Activated T-helper 9 cell treated with anti-CD3 and anti-CD28 coated beads, Interleukin-2, amount 50 U/mL, for 16 hours (primary cell): ENCODE results near the gene SPI1.
"Not testable (repeated sequence)": the region's sequence is repeated elsewhere in the genome, so short reads cannot be mapped to it uniquely, and the experiment has no call there.

ENCODE experiments used
- DNase-seq: peaks from one replicate; pipeline ENCODE4 v3.0.0-alpha.2; 2020; ENCODE audit warnings: low read depth

The SPI1 gene

DNA sequence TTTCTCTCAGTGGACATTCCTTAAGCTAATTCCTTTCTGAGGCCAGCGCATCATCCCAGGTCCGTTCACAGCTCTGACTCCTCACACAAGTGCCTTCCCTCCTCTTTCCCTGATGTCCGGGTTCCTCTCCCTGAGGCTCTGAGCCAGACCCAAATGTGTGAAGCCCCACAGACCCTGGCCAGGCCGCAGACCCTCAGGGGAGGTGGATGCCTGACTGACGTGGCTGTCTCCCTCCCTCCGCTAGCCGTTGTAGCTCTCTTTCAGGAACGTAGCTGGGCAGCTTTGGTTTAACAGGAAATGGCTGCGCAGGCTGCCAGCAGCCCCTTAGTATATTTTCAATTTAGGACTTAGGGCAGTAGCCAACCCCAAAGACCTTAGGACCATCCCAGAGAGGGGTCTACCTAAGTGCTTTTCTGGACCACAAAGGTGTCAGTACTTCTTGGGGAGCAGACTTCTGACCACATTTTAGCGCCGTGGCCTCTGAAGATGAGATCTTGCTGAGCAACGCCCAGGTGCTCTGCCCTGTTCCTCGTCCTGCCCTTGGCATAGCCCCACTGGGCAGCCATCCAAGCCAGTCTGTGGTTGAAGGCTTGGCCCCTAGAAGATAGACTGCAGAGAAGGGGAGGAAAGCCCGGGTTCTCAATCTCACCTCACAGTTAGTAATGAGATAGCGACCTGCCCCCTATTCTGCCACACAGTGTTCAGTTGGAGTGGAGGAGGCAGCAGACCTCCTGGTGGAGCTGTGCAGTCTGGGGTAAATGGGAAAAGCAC, 52.9 kb downstream of the SPI1 start:
- no peak for DNase-seq

DNA sequence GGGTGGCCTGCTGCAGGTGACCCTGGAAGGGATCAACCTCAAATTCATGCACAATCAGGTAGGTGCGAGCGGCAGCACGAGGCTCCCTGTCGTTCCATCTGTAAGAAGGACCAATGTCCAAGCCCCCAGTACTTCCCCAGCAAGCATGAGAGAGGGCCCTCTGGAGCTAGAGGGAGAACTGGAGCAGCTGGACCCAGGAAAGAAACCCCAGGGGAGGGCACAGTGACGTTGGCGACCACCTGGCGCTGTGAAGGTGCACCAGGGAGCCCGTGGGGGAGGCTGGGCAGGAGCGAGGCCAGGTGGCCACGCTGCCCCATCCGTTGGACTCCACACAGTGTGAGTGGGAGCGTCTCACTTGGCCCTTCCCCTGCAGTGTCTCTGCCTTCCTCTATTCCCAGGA, 53.8 kb downstream of the SPI1 start:
- DNase-seq = no peak

DNA sequence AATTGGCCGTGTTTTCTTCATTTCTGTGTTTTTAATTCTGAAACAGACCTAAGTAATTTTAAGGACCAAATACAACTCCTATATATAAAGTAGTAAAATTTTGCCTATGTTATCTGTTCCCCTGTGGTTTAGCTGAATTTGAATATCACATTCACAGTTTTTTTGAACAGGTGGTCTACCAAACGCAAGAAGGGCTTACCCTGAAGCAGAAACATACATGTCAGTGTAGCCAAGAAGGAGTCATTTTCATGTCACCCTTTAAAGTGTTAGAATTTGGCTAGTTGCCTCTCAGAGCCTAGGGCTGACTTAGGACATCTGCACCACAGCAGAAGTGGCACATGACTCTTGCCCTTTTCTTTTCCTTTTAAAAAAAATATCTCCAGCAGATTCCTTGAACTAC, 60.2 kb downstream of the SPI1 start:
- no peak for DNase-seq

DNA sequence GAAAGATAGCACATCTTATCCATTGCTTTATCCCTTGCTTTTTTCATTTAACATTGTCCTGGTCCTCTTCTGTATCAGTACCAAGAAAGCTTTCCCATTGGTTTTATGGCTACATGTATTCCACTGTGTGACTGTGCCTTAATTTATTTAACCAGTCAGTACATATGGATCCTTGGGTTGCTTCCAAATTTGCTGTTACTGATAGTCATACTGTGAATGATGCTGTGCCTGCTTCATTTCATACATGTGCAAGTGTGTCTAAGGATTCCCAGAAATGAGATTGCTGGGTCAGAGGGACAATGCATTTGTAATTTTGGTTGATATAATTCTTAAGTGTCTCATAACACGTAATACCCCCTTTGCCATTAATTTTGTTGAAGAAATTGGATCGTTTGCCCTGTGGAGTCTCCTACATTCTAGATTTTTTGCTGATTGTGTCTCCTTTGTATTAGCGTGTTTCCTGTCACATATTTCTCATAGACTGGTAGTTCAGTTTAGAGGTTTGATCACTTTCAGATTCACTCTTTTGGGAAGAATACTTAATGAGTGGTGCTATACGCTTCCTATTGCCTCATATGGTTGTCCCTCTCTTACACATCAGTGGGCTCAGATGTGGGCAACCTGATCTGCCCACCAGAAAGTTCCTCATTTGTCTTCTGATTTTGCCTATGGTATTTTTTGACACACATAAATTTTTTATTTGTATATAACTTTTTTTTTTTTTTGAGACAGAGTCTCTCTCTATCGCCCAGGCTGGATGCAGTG, 61.1 kb downstream of the SPI1 start:
- no peak for DNase-seq

DNA sequence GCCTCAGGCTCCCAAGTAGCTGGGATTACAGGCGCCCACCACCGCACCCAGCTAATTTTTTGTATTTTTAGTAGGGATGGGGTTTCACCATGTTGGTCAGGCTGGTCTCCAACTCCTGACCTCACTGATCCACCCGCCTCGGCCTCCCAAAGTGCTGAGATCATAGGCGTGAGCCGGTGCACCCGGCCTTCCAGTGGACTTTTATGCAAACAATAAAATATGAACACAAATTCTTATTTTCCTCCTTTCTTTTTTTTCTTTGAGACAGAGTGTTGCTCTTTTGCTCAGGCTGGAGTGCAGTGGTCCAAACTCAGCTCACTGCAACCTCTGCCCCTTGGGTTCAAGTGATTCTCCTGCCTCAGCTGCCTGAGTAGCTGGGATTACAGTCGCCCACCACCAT, 61.8 kb downstream of the SPI1 start:
- DNase-seq = not testable (repeated sequence)

DNA sequence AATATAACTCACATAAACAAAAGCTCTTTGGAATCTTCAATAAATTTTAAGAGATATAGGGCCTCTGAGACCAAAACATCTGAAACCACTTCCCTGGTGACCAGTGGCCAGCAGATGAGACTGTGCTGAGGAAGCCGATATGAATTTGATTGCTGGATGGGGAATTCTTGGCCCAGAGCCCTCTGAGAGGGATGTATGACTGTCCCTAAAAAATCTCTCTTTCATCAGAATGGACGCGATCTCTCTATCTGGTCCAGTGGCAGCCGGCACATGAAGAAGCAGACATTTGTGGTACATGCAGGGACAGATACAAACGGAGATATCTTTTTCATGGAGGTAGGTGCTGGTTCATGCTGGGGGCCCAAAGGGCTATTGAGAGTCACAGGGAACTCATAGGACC, 63.4 kb downstream of the SPI1 start:
- DNase-seq = no peak

DNA sequence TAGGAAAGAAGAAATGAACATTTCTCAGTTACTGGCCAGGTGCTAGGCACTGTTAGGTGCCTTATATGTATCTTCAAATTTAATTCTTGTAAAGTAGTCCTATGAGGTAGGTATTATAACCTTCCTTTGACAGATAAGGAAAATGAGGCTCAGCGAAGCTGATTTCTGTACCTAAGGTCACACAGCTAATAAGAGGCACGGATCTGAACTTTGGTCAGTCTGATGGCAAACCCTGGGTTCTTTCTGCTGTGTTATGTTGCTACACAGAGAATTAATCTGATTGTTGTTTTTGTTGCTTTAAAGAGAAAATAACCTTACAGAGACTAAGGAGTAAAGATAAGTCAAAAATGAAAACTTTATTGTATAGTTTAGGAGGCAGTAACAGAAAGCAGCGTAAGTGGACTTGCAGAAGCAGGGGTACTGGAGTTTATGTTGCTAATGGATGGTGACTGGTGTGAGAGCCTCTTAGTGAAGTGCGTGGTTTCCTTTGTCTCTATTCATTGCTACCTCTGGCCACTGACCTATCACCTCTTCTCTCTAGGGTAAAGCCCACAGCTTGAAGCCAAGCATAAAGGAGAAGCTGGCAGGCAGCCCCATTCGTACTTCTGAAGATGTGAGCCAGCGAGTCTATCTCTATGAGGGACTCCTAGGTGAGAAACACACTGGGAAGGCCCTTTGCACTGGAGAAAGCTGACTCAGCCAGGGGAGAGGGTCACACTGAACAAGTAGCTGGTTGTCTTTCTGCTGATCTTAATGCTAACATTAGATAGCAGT, 70.1 kb downstream of the SPI1 start:
- no peak for DNase-seq

DNA sequence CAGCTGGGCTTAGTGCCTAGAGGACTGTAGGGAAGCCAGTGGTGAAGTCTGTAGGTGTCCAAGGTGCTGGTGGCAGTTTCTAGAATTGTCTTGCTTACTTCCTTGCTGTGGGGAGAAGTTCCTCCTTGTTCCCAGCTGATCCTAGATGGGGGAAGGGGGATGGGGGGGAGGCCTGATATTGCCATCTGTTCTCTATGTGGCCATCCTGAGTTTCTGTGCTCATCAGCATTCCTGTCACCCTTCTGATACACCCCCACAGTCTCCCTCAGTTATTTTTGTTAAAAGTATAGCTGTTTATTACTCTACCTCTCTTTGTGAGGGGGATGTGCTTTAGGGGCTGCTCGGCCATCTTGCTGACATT, 71.9 kb downstream of the SPI1 start:
- DNase-seq = no peak

DNA sequence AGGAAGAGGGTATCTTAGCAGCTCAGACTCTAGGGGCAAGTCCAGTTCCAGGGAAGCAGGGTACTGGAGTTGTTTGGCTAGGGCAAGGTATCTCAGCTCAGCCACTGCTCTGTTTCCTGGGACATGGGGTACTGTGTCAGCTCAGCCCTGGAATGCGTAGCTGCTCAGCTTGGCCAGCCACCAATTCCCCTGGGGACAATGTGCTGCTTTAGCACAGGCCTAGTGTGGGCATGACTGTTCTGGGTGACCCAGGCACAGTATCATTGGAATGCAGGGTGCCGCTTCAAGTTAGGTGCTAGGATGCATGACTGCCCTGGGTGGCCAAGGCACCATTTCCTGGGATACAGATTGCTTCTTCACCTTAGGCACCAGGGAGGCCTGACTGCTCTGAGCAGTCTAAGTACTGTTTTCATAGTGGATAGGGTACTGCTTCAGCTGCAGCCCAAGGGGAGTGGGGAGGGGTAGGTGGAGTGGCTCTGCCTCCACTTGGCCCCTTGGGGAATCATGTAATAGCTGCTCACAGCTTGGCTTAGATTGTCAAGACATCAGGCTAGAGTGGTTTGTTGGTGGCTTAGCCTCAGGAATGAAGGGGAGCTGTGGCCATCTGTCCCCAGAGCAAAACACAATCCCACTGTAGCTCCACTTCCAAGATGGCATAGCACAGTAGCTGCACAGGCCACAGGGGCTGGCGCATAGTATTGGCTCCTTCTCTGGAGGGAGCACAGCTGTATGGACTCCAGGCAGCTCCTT, 72.4 kb downstream of the SPI1 start:
- no peak for DNase-seq
